Right renal cortex interstitium (tissue), 3 donors: ENCODE data around the gene DNAJC11. TPM values are rescaled to one million over a fixed set of nuclear protein-coding genes. Genes with fewer than 3 reads are reported as not detected.
"Not testable (repeated sequence)": the region's sequence is repeated elsewhere in the genome, so short reads cannot be mapped to it uniquely, and the experiment has no call there.

Experiments used
- DNase-seq, 3 donors: peaks; one replicate each; pipeline ENCODE4 v3.0.0-alpha.2; 2013; ENCODE audit warnings: low read depth in 3 of 3, low spot score in 2 of 3
- polyA plus RNA-seq, 3 donors: library from polyadenylated mRNA; unstranded; fragments of 120-200 nt; gene quantifications; one replicate each; pipeline ENCODE4 v1.2.1, GENCODE V29; 2013; ENCODE audit not compliant: insufficient read length in 3 of 3

Gene DNAJC11
- polyA plus RNA-seq, 3 donors, result 59.9 to 68.9 (median 61.2) TPM

GRCh38 chr1:6657138-6657537 is 44.5 kb downstream of the DNAJC11 start:
- no peak for DNase-seq

GRCh38 chr1:6653436-6654290 is 48.0 kb downstream of the DNAJC11 start:
- peak in 1 of 3 donors; percentile 63 for DNase-seq

- DNase-seq, result no peak
These were observed 48.6 kb downstream of the DNAJC11 start for GRCh38 chr1:6652986-6653385.

GRCh38 chr1:6651909-6652308 is 49.7 kb downstream of the DNAJC11 start:
- no peak for DNase-seq

GRCh38 chr1:6648556-6648955 is 53.1 kb downstream of the DNAJC11 start:
- DNase-seq, result no peak

GRCh38 chr1:6646499-6647148 is 55.0 kb downstream of the DNAJC11 start:
- no peak for DNase-seq

- DNase-seq, result no peak
These were observed 56.6 kb downstream of the DNAJC11 start for GRCh38 chr1:6645018-6645417.

GRCh38 chr1:6640867-6641266 is 60.7 kb downstream of the DNAJC11 start:
- not testable (repeated sequence) for DNase-seq

- no peak for DNase-seq
These were observed 63.4 kb downstream of the DNAJC11 start for GRCh38 chr1:6638226-6638625.

- DNase-seq, result no peak
These were observed 63.8 kb downstream of the DNAJC11 start for GRCh38 chr1:6637770-6638169.

- DNase-seq, result not testable (repeated sequence)
These were observed 64.8 kb downstream of the DNAJC11 start for GRCh38 chr1:6636778-6637177.

- no peak for DNase-seq
These were observed 65.5 kb downstream of the DNAJC11 start for GRCh38 chr1:6635910-6636760.

GRCh38 chr1:6635161-6635909 is 66.3 kb downstream of the DNAJC11 start:
- no peak for DNase-seq

GRCh38 chr1:6634371-6635052 is 67.1 kb downstream of the DNAJC11 start:
- DNase-seq, result no peak

GRCh38 chr1:6632588-6633514 is 68.8 kb downstream of the DNAJC11 start:
- DNase-seq, result no peak

GRCh38 chr1:6631058-6631457 is 70.6 kb downstream of the DNAJC11 start:
- DNase-seq, result no peak

- no peak for DNase-seq
These were observed 71.6 kb downstream of the DNAJC11 start for GRCh38 chr1:6630027-6630426.

GRCh38 chr1:6628971-6629479 is 72.6 kb downstream of the DNAJC11 start:
- no peak for DNase-seq
